PFSK-1 (cell line): ENCODE results near the gene ATF1.

Source experiments
- POLR2AphosphoS5 ChIP-seq: IDR thresholded peaks from 2 replicates; pipeline ENCODE4 v1.6.1; 2012; ENCODE audit warnings: low read depth, mild to moderate bottlenecking, control low read depth, low read length, moderate library complexity
- SIN3A ChIP-seq: IDR thresholded peaks from 2 replicates; pipeline ENCODE4 v1.6.1; 2012; ENCODE audit warnings: mild to moderate bottlenecking, low read length, moderate library complexity, borderline replicate concordance; ENCODE audit not compliant: insufficient read depth
- TF ChIP-seq, protein P1 (sequence below), 2 experiments: IDR thresholded peaks; 2 replicates each; pipeline versions ENCODE4 v1.6.1 to v1.8.0; 2011 to 2012; ENCODE audit warnings: low read depth in 2 of 2, low read length in 2 of 2, control low read depth in 1 of 2, inconsistent platforms in 1 of 2, mild to moderate bottlenecking in 1 of 2, moderate library complexity in 1 of 2; ENCODE audit not compliant: insufficient read depth in 1 of 2

DNA sequence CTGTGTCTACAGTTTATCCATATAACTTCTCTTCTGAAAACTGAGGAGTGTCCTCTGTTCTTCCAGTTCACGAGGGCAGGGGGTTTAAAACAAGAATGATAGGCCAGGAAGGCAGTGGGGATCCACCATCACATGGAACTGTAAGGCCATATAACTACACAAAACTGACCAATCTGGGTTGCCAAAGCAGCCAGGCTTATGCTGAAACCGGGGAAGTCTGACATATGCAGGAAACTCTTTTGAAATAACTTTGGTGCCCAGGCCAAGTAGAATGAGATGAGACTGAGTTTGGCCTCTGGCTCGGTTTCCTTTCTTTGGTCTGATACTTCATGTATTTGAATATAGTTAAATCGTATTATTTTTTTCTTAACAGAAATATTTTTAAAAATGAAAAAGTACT, 18.0 kb upstream of the ATF1 start:
- TF ChIP-seq POLR2AphosphoS5 (no peak), SIN3A (no peak)
- TF ChIP-seq, protein P1, sequence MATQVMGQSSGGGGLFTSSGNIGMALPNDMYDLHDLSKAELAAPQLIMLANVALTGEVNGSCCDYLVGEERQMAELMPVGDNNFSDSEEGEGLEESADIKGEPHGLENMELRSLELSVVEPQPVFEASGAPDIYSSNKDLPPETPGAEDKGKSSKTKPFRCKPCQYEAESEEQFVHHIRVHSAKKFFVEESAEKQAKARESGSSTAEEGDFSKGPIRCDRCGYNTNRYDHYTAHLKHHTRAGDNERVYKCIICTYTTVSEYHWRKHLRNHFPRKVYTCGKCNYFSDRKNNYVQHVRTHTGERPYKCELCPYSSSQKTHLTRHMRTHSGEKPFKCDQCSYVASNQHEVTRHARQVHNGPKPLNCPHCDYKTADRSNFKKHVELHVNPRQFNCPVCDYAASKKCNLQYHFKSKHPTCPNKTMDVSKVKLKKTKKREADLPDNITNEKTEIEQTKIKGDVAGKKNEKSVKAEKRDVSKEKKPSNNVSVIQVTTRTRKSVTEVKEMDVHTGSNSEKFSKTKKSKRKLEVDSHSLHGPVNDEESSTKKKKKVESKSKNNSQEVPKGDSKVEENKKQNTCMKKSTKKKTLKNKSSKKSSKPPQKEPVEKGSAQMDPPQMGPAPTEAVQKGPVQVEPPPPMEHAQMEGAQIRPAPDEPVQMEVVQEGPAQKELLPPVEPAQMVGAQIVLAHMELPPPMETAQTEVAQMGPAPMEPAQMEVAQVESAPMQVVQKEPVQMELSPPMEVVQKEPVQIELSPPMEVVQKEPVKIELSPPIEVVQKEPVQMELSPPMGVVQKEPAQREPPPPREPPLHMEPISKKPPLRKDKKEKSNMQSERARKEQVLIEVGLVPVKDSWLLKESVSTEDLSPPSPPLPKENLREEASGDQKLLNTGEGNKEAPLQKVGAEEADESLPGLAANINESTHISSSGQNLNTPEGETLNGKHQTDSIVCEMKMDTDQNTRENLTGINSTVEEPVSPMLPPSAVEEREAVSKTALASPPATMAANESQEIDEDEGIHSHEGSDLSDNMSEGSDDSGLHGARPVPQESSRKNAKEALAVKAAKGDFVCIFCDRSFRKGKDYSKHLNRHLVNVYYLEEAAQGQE (IDR thresholded peaks at IDR 0.05; ENCODE audit: insufficient read depth in 1 of 2, low read depth in 2 of 2, low read length in 2 of 2) = no peak
